Stimulated activated CD4-positive, alpha-beta T cell treated with anti-CD3 and anti-CD28 coated beads, TNF-alpha, amount 100 ng/mL, for 4 hours (primary cell): ENCODE results near the gene ARHGAP18.

Experiments
- DNase-seq, 3 experiments: peaks; one replicate each; pipeline ENCODE4 v3.0.0-alpha.2; 2020; ENCODE audit warnings: low read depth in 3 of 3

The ARHGAP18 gene

GRCh38 chr6:129709769-129710449, at the start of gene ARHGAP18:
TSS of gene ARHGAP18 (minus strand) at chr6:129710177. CDS start at chr6:129710136, 41 bp downstream.
- peak; percentile 32 to 42 (median 35) for DNase-seq

- DNase-seq, result no peak
Observed at GRCh38 chr6:129755787-129756186, 45.8 kb upstream of the ARHGAP18 start.

GRCh38 chr6:129754750-129755149, 44.8 kb upstream of the ARHGAP18 start:
- DNase-seq, result no peak

- DNase-seq, result no peak
Observed at GRCh38 chr6:129753422-129753821, 43.4 kb upstream of the ARHGAP18 start.

- no peak for DNase-seq
Observed at GRCh38 chr6:129751384-129751783, 41.4 kb upstream of the ARHGAP18 start.

- no peak for DNase-seq
Observed at GRCh38 chr6:129750360-129750759, 40.4 kb upstream of the ARHGAP18 start.

GRCh38 chr6:129749749-129750120, 39.8 kb upstream of the ARHGAP18 start:
- DNase-seq, result no peak

GRCh38 chr6:129748901-129749748, 39.1 kb upstream of the ARHGAP18 start:
- DNase-seq, result no peak

- peak; percentile 19 to 54 (median 21) for DNase-seq
Observed at GRCh38 chr6:129748212-129748900, 38.4 kb upstream of the ARHGAP18 start.

GRCh38 chr6:129747588-129748112, 37.7 kb upstream of the ARHGAP18 start:
- DNase-seq, result no peak

GRCh38 chr6:129744880-129745237, 34.9 kb upstream of the ARHGAP18 start:
- no peak for DNase-seq

GRCh38 chr6:129744201-129744879, 34.4 kb upstream of the ARHGAP18 start:
- no peak for DNase-seq

GRCh38 chr6:129740013-129740412, 30.0 kb upstream of the ARHGAP18 start:
- DNase-seq, result no peak

GRCh38 chr6:129736105-129736504, 26.1 kb upstream of the ARHGAP18 start:
- no peak for DNase-seq

GRCh38 chr6:129733290-129733689, 23.3 kb upstream of the ARHGAP18 start:
- no peak for DNase-seq

- DNase-seq, result no peak
Observed at GRCh38 chr6:129732542-129732941, 22.6 kb upstream of the ARHGAP18 start.

GRCh38 chr6:129732034-129732433, 22.1 kb upstream of the ARHGAP18 start:
- DNase-seq, result no peak

- DNase-seq, result no peak
Observed at GRCh38 chr6:129731428-129731827, 21.5 kb upstream of the ARHGAP18 start.

GRCh38 chr6:129730477-129731165, 20.6 kb upstream of the ARHGAP18 start:
- DNase-seq, result no peak

- no peak for DNase-seq
Observed at GRCh38 chr6:129726650-129727049, 16.7 kb upstream of the ARHGAP18 start.

GRCh38 chr6:129725341-129725740, 15.4 kb upstream of the ARHGAP18 start:
- DNase-seq, result no peak
